GM21367 (cell line): Measurements from ENCODE around the gene TMEM263.
"Not testable (repeated sequence)": the region's sequence is repeated elsewhere in the genome, so short reads cannot be mapped to it uniquely, and the experiment has no call there.

Experiments
- ATAC-seq: cut with Tn5 transposase; IDR thresholded peaks from one replicate; pipeline ENCODE4 v1.9.1; 2021; ENCODE audit not compliant: unreplicated experiment

The TMEM263 gene

DNA sequence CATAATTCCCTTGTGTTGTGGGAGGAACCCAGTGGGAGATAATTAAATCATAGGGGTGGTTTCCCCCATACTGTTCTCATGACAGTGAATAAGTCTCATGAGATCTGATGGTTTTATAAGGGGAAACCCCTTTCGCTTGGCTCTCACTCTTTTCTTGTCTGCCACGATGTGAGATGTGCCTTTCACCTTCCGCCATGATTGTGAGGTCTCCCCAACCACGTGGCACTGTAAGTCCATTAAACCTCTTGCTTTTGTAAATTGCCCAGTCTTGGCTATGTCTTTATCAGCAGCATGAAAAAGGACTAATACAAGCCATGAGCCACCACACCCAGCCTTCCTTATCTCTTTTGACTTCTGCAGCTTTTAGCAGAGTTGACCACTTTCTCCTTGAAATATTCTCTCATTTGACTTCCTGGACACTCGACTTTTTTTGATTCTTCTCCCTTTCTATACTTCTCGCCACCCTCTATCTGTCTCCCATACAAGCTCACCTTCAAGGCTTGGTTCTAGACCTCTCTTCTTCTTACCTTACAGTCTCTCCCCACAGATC is 29.0 kb downstream of the TMEM263 start:
- no peak for ATAC-seq

DNA sequence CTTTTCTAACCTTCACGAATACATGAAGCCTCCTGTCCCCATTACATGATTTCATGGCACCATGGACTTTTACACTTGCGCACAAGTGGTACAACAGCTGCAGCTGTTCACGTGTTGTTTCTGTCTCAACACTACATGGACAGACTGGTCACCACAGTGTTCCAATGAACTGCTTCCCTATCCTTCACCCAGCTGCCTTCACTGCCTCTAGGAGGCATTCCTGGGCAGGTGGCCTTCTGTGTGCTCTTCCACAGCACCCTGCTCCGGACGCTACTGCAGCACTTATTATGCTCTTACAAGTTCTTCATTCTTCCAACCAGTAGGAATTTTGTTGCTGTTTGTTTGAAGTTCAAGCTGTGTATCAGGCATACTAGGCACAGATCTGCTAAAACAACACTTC is 29.8 kb downstream of the TMEM263 start:
- ATAC-seq, result no peak

DNA sequence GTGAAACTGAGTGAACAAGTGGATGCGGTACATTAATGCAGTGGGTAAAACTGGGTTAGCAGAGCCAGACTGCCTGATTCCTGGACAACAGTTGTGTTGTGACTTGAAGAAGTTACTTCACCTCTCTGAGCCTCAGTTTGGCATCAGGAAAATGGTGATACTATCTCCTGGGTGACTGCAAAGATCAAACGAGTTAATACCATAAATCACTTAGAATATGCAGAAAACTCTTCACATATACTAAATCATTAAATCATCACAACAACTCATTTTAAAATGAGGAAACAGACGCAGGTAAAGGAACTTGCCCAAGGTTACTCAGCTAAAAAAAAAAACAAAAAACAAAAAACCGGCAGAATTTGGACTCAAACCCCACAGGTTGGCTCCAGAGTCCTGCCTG is 30.4 kb downstream of the TMEM263 start:
- ATAC-seq, result no peak

GRCh38 chr12:106986625-106987389 is 31.1 kb downstream of the TMEM263 start, which contains the start of gene MTERF2:
TSS of gene MTERF2 (minus strand) at chr12:106987146. CDS start at chr12:106978714, 8,432 bp downstream.
- ATAC-seq, result peak; percentile 87

- no peak for ATAC-seq
Observed at GRCh38 chr12:106987846-106988245, 32.1 kb downstream of the TMEM263 start.

DNA sequence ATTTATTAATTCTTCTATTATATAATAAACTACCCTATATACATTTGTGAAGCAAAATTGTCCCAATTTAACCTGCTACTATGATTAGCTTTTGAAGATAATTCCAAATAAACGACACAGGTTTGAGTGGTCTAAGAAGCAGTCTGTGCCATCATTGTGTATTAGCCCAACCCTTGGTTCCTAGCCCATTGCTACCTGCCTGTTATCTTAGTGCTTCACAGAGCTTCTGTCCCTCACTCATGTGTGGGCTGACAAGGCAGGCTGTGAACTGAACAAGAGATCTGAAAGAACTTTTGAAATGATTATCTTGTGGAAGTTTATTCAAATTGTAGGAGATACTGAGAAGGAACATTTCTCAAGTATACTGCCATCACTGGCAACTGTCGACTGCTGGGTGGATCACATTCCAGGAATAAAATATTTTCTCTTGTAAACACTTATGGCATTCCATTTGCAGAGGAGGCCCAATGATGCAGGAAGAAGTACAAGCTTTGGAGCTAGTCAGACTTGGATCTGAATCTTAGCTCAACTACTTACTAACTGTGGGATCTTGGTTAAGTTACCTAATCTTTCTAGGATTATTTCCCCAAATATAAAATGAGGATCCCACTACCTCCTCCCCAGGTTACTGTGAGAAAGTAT is 39.0 kb downstream of the TMEM263 start:
- no peak for ATAC-seq

DNA sequence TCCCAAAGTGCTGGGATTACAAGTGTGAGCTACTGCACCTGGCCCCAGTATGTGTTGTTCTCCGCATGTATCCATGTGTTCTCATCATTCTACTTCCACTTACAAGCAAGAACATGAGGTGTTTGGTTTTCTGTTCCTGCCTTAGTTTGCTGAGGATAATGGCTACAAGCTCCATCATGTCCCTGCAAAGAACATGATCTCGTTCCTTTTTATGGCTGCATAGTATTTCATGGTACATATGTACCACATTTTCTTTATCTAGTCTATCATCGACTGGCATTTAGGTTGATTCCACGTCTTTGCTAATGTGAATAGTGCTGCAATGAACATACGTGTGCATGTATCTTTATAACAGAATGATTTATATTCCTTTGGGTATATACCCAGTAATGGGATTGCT is 40.4 kb downstream of the TMEM263 start:
- not testable (repeated sequence) for ATAC-seq

- ATAC-seq, result no peak
Observed at GRCh38 chr12:106997916-106998315, 42.2 kb downstream of the TMEM263 start.

DNA sequence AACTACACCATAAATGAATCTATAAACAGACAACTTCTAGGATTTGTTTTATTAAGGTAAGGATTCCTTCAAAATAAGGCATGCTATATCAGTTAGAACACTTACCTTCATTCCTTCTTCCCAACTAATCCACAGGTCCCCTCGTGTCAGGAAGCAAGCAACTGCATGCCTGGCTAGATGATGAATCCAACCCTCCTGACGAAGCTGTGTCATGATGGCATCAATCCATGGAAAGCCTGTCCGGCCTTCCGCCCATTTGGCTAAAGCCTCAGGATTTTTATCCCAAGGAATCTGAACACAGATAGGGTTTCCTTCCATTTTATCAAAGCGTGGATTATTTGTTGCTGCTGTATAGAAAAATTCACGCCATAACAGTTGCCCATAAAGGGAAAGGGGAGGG is 43.7 kb downstream of the TMEM263 start:
- ATAC-seq, result no peak

GRCh38 chr12:107002665-107003064 is 47.0 kb downstream of the TMEM263 start:
- ATAC-seq, result not testable (repeated sequence)

- ATAC-seq, result no peak
Observed at GRCh38 chr12:107007411-107007810, 51.7 kb downstream of the TMEM263 start.

DNA sequence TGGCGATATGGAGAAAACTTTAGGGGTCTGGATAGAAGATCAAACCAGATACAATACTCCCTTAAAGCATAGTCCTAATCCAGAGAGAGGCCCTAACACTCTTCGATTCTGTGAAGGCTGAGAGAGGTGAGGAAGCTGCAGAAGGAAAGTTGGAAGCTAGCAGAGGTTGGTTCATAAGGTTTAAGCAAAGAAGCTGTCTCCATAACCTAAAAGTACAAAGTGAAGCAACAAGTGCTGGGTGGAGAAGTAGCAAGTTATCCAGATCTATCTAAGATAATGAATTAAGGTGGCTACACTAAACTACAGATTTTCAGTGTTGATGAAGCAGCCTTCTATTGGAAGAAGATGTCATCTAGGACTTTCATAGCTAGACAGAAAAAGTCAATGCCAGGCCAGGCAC is 55.8 kb downstream of the TMEM263 start:
- ATAC-seq, result no peak

GRCh38 chr12:107012736-107013425 is 57.2 kb downstream of the TMEM263 start:
- ATAC-seq, result no peak

GRCh38 chr12:107014055-107014454 is 58.3 kb downstream of the TMEM263 start:
- ATAC-seq, result no peak

DNA sequence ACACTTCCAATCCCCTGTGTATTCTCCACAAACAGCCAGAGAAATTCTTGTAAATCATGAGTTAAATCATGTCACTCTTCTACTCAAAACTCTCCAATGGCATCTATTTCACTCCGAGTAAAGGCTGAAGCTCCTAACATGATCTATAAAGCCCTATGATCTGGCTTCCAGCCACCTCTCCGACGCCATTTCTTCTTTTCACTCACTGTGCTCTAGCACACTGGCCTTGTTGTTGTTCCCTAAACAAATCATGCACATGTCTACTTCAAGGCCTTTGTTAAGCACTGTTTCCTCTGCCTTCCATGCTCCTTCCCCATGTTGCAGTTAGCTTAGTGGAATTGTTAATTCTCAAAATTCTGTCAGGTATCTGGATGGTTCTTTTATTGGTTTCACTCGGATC is 61.3 kb downstream of the TMEM263 start:
- ATAC-seq, result no peak

DNA sequence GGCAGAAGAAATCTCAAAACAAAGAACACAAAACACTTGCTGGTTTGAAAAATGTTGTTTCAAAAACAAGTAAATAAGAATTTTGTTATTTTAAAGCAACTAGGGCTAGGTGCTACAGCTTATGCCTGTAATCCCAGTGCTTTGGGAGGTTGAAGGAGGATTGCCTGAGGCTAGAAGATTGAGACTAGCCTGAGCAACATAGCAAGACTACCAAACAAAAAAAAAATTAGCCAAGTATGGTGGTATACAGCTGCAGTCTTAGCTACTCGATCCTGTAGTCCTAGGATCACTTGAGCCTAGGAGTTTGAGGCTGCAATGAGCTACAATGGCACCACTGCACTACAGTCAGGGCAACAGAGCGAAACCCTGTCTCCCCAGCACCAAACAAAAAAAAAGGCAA is 63.8 kb downstream of the TMEM263 start:
- no peak for ATAC-seq
